ENCODE results near the gene SUCO. TPM values are rescaled to one million over a fixed set of nuclear protein-coding genes. Genes with fewer than 3 reads are reported as not detected.

SUCO gene
- total and polyA plus RNA-seq, 12 donors: 14.0 to 108 (median 34.4) TPM

- intact Hi-C loops (cut with DNase I): no loop called here
- WGBS, 4 donors: 0 to 48% (median 34%) methylated on average over 3 to 5 of the region's 5 CpGs
- Histone ChIP-seq H3K9me3 (replicated peaks in 1 of 3) (no peaks in the 10 kb centered on the region), H3K4me3 (no peak overlapping the region), H3K27ac (no peak overlapping the region), H3K36me3 (replicated peaks in 1 of 2) (no peaks in the 10 kb centered on the region), H3K4me1 (replicated peaks in 1 of 2) (no peaks in the 10 kb centered on the region), H3K27me3 (no peaks in the 10 kb centered on the region)
- DNase-seq: no peak
- TF ChIP-seq POLR2A (IDR thresholded peaks at IDR 0.05) (no peak), CTCF (IDR thresholded peaks at IDR 0.05) (no peak)
Observed at GRCh38 chr1:172653015-172653709, 120.2 kb downstream of the SUCO start.

DNA sequence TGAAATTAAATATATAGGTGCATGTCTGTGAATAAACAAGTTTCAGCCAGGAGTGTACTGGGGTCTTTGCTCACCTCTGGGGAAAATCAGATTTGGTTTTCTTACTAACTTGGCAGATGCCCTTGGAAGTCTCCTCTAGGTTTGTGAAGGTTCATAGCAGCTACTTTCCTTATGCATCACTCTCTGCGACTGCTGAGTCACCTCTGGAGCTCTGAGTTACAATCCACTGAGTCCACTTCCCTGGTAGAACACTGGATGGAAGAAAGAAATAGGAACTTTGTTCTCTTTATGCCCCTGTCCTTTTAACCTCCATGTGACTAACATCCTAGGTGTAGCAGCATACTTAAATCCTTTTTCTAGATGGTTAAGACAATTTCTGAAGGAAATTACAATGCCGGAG lies 121.6 kb downstream of the SUCO start:
- Histone ChIP-seq H3K27ac (no peak overlapping the region), H3K9me3 (replicated peaks in 1 of 3) (no peaks in the 10 kb centered on the region), H3K36me3 (replicated peaks in 1 of 2) (no peaks in the 10 kb centered on the region), H3K4me1 (replicated peaks in 1 of 2) (no peaks in the 10 kb centered on the region), H3K27me3 (no peaks in the 10 kb centered on the region), H3K4me3 (no peak overlapping the region)
- TF ChIP-seq POLR2A (IDR thresholded peaks at IDR 0.05) (no peak), CTCF (IDR thresholded peaks at IDR 0.05) (no peak)
- DNase-seq: no peak
- intact Hi-C loops (cut with DNase I): no loop called here
- WGBS, 4 donors: 78 to 83% (median 79%) methylated on average over 2 of the region's 2 CpGs

DNA sequence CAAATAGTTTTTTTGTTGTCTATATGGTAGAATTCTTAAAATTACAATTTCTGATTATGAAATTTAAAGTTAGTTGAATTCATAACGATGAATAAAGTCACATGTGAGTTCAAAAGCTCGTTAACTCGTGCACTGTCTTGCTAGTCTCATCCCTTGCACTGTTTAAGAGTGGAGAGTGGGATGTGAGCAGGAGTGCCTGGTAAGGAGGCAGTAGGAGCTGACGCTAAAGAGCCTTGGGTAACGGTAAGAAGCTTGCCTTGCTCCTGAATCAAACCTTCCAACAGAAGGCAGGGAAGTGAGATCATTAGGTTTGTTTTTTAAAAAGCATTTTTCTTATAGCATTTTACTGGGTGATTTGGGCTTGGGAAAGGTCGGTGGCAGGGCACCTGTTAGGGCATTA lies 123.6 kb downstream of the SUCO start:
- Histone ChIP-seq H3K4me3 (no peak overlapping the region), H3K4me1 (replicated peaks in 1 of 2) (no peaks in the 10 kb centered on the region), H3K27me3 (no peaks in the 10 kb centered on the region), H3K36me3 (replicated peaks in 1 of 2) (no peaks in the 10 kb centered on the region), H3K9me3 (replicated peaks in 1 of 3) (no peaks in the 10 kb centered on the region), H3K27ac (no peak overlapping the region)
- no peak for TF ChIP-seq CTCF (IDR thresholded peaks at IDR 0.05)
- no peak for TF ChIP-seq POLR2A (IDR thresholded peaks at IDR 0.05)
- intact Hi-C loops (cut with DNase I): no loop called here
- DNase-seq: no peak
- 63 to 86% (median 77%) methylated on average over 6 of the region's 6 CpGs for WGBS, 4 donors

DNA sequence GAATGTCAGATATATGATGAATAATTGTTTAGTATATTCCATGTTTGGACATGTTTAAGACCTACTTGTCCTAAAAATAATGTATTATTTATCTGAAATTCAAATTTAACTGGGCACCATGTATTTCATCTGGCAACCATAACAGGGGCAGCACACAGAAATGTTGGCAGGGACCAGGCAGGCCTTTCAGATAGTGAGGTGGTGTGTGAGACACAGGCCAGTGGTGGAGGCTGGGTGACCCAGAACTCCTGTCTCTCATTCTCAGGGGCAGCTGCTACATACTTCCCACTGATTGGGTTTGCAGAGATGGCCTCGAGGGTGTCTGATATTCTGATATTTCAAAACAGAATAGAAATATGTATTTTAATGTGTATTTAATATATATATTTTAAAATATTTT lies 124.6 kb downstream of the SUCO start:
- Histone ChIP-seq H3K36me3 (replicated peaks in 1 of 2) (no peaks in the 10 kb centered on the region), H3K4me3 (no peak overlapping the region), H3K27ac (no peak overlapping the region), H3K27me3 (no peaks in the 10 kb centered on the region), H3K4me1 (replicated peaks in 1 of 2) (no peaks in the 10 kb centered on the region), H3K9me3 (replicated peaks in 1 of 3) (no peaks in the 10 kb centered on the region)
- intact Hi-C loops (cut with DNase I): no loop called here
- no peak for DNase-seq
- WGBS, 4 donors: 82 to 95% (median 94%) methylated on average over 1 of the region's 1 CpG
- TF ChIP-seq CTCF (IDR thresholded peaks at IDR 0.05) (no peak), POLR2A (IDR thresholded peaks at IDR 0.05) (no peak)
